Measurements from ENCODE around the gene CENPX. TPM values are rescaled to one million over a fixed set of nuclear protein-coding genes. Genes with fewer than 3 reads are reported as not detected.

Gene CENPX
- total and polyA plus RNA-seq, 2 of the 13 experiments (the other 11 are each of a cell fraction or from before 2014, with no cell fraction given), result 92.7 to 170 TPM

DNA sequence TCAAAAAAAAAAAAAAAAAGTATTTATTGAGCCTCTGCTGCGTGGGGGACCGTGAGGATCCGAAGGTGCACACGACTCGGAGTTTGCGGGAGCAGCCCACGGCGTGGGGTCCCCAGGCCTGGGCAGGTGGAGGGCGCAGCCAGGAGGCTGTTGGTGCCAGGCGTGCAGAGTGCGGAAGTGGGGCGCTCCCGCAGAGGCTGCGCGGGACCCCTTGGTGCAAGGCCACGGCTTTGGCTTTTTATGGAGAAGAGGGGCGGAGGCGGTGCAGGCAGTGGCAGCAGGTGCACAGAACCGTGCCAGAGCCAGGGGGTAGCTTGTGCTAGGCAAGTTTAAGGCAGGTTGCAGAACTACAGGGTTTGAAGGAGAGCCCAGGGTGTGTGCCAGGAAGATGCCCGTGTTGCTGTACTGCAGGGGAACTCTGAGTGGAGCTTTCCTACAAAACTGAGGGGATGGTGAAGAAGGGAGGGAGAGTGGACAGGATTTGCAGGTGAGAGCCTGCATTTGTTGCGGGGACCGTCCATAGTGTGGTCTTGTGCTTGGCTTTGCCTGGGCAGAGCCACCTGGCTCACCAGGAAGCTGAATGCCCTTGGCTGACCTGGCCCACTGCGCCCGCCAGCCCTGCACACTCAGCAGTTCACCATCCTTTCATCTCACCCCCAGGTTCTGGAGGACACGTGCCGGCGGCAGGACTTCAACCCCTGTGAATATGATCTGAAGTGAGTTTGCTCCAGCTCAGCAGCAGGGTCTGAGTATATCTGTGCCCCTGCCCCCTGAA is 44.0 kb downstream of the CENPX start (continued):
- TF ChIP-seq GPN1 (CRISPR knock-in tag; IDR thresholded peaks at IDR 0.05; ENCODE audit: borderline replicate concordance) (no peak), THAP11 (CRISPR knock-in tag; IDR thresholded peaks at IDR 0.05) (no peak), THYN1 (CRISPR knock-in tag; IDR thresholded peaks at IDR 0.05; ENCODE audit: borderline replicate concordance, low read depth) (no peak), ZNF282 (IDR thresholded peaks at IDR 0.05; ENCODE audit: partially characterized antibody) (no peak), KDM5B (CRISPR knock-in tag; IDR thresholded peaks at IDR 0.05; ENCODE audit: borderline replicate concordance) (no peak), ZNF260 (CRISPR knock-in tag; IDR thresholded peaks at IDR 0.05; ENCODE audit: borderline replicate concordance, low read depth) (no peak), ZNF768 (CRISPR knock-in tag; IDR thresholded peaks at IDR 0.05) (no peak), SP1 (IDR thresholded peaks at IDR 0.05) (no peak), SP1 (CRISPR knock-in tag; IDR thresholded peaks at IDR 0.05) (no peak), ATF7 (IDR thresholded peaks at IDR 0.05) (no peak), ATF7 (CRISPR knock-in tag; IDR thresholded peaks at IDR 0.05) (no peak), ZNF839 (CRISPR knock-in tag; IDR thresholded peaks at IDR 0.05; ENCODE audit: borderline replicate concordance) (no peak), TEAD3 (CRISPR knock-in tag; optimal IDR thresholded peaks at IDR 0.05; ENCODE audit: borderline replicate concordance) (no peak), TCF12 (IDR thresholded peaks at IDR 0.05) (no peak), TCF12 (CRISPR knock-in tag; IDR thresholded peaks at IDR 0.05) (no peak), SOX5 (CRISPR knock-in tag; IDR thresholded peaks at IDR 0.05; ENCODE audit: borderline replicate concordance) (no peak), AHR (CRISPR knock-in tag; IDR thresholded peaks at IDR 0.05) (peak; percentile 44; the same call in 1 of the 2 replicates), GATA4 (IDR thresholded peaks at IDR 0.05; ENCODE audit: borderline replicate concordance, low read depth) (no peak), POLR2AphosphoS2 (IDR thresholded peaks at IDR 0.05; ENCODE audit: low read depth, low read length) (no peak), ZNF331 (CRISPR knock-in tag; IDR thresholded peaks at IDR 0.05) (no peak), ZNF644 (CRISPR knock-in tag; IDR thresholded peaks at IDR 0.05; ENCODE audit: low read depth) (no peak), ZNF652 (CRISPR knock-in tag; IDR thresholded peaks at IDR 0.05; ENCODE audit: borderline replicate concordance, low read depth) (no peak), HIVEP1 (CRISPR knock-in tag; IDR thresholded peaks at IDR 0.05) (no peak), ZSCAN30 (CRISPR knock-in tag; IDR thresholded peaks at IDR 0.05) (no peak), SPEN (CRISPR knock-in tag; IDR thresholded peaks at IDR 0.05; ENCODE audit: low read depth) (no peak)
- TF ChIP-seq, protein P1, sequence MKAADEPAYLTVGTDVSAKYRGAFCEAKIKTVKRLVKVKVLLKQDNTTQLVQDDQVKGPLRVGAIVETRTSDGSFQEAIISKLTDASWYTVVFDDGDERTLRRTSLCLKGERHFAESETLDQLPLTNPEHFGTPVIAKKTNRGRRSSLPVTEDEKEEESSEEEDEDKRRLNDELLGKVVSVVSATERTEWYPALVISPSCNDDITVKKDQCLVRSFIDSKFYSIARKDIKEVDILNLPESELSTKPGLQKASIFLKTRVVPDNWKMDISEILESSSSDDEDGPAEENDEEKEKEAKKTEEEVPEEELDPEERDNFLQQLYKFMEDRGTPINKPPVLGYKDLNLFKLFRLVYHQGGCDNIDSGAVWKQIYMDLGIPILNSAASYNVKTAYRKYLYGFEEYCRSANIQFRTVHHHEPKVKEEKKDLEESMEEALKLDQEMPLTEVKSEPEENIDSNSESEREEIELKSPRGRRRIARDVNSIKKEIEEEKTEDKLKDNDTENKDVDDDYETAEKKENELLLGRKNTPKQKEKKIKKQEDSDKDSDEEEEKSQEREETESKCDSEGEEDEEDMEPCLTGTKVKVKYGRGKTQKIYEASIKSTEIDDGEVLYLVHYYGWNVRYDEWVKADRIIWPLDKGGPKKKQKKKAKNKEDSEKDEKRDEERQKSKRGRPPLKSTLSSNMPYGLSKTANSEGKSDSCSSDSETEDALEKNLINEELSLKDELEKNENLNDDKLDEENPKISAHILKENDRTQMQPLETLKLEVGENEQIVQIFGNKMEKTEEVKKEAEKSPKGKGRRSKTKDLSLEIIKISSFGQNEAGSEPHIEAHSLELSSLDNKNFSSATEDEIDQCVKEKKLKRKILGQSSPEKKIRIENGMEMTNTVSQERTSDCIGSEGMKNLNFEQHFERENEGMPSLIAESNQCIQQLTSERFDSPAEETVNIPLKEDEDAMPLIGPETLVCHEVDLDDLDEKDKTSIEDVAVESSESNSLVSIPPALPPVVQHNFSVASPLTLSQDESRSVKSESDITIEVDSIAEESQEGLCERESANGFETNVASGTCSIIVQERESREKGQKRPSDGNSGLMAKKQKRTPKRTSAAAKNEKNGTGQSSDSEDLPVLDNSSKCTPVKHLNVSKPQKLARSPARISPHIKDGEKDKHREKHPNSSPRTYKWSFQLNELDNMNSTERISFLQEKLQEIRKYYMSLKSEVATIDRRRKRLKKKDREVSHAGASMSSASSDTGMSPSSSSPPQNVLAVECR (CRISPR knock-in tag; IDR thresholded peaks at IDR 0.05; ENCODE audit: borderline replicate concordance), result peak; percentile 54; the same call in 1 of the 2 replicates
- TF ChIP-seq, protein P2, sequence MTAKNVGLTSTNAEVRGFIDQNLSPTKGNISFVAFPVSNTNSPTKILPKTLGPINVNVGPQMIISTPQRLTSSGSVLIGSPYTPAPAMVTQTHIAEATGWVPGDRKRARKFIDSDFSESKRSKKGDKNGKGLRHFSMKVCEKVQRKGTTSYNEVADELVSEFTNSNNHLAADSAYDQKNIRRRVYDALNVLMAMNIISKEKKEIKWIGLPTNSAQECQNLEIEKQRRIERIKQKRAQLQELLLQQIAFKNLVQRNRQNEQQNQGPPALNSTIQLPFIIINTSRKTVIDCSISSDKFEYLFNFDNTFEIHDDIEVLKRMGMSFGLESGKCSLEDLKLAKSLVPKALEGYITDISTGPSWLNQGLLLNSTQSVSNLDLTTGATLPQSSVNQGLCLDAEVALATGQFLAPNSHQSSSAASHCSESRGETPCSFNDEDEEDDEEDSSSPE (CRISPR knock-in tag; IDR thresholded peaks at IDR 0.05), result no peak
- TF ChIP-seq, protein P3, sequence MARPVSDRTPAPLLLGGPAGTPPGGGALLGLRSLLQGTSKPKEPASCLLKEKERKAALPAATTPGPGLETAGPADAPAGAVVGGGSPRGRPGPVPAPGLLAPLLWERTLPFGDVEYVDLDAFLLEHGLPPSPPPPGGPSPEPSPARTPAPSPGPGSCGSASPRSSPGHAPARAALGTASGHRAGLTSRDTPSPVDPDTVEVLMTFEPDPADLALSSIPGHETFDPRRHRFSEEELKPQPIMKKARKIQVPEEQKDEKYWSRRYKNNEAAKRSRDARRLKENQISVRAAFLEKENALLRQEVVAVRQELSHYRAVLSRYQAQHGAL (CRISPR knock-in tag; IDR thresholded peaks at IDR 0.05; ENCODE audit: not compliant biosample characterization), result no peak

All from HepG2 (cell line).